HUES48 (cell line): ENCODE measurements around the gene TCAIM.

Experiments
- H3K27ac ChIP-seq: one replicate; pipeline ENCODE4 v1.7.0; 2013; ENCODE audit warnings: low read depth, low read length, inconsistent platforms
- H3K27me3 ChIP-seq: 2 replicates; pipeline ENCODE4 v1.6.1; 2013; ENCODE audit warnings: mild to moderate bottlenecking, low read length; ENCODE audit not compliant: control insufficient read depth, insufficient read depth
- H3K36me3 ChIP-seq: 2 replicates; pipeline ENCODE4 v1.6.1; 2013; ENCODE audit warnings: low read length; ENCODE audit not compliant: control insufficient read depth, insufficient read depth
- H3K4me1 ChIP-seq: 2 replicates; pipeline ENCODE4 v1.6.1; 2013; ENCODE audit warnings: mild to moderate bottlenecking, low read length; ENCODE audit not compliant: control insufficient read depth, insufficient read depth
- H3K4me3 ChIP-seq: 2 replicates; pipeline ENCODE4 v1.5.1; 2013; ENCODE audit warnings: mild to moderate bottlenecking, low read depth, low read length
- H3K9ac ChIP-seq: 2 replicates; pipeline ENCODE4 v1.6.1; 2013; ENCODE audit warnings: mild to moderate bottlenecking, low read depth, low read length, moderate library complexity
- H3K9me3 ChIP-seq: 2 replicates; pipeline ENCODE4 v1.6.1; 2013; ENCODE audit warnings: low read length; ENCODE audit not compliant: control insufficient read depth, insufficient read depth

TCAIM gene

DNA sequence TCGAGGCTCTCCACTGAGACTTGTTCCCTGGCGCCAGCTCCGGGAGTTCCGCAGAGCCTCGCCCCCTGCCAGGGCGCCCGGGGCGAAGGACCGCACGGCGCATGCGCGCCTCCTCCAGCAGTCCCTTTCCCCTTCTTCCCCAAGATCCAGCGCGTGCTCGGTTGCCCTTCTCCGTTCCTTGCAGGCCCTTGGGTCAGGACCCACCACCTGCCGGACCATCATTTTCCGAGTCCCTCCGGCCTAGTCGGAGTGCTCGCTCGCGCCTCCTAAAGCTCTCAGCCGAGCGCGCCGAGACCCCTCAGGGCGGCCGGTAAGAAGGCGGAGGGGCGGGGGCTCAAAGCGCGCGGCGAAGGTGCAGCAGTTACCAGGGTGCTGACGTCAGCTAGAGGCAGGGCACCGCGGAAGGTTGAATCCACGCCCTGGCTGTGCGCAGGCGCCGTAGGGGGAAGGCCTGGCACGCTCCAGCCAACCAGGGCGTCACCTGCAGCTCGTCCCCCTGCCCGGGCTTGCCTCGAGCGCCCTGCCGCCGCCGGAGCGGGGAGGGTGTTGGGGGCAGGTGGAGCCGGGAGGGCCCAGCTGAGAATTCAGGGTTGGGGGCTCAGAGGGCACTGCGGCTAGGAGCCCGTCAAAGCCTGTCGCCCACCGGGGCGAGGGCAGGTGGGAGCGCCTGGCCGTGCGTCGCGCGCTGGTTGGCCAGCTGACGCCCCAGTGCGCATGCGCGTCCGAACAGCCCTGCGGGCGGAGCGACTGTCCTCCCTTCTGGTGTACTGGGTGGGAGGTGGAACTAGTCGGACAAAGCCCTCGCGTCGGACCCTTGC, at the start of gene TCAIM:
Gene TCAIM (plus strand): TSS at position 757 of the 818 bp plus-strand sequence. CDS start 16,017 bp downstream, outside the sequence.
- no peaks in the 10 kb centered on the region for H3K9me3 ChIP-seq

GRCh38 chr3:44289882-44290462, 48.6 kb upstream of the TCAIM start:
- Histone ChIP-seq H3K4me3 (no peak overlapping the region), H3K9me3 (no peaks in the 10 kb centered on the region), H3K27ac (no peak overlapping the region), H3K4me1 (no peaks in the 10 kb centered on the region), H3K36me3 (no peaks in the 10 kb centered on the region), H3K9ac (no peak overlapping the region), H3K27me3 (no peaks in the 10 kb centered on the region)

More for the DNA sequence above, at the start of gene TCAIM:
- H3K4me1 ChIP-seq, result peaks cover 18% of the 10 kb centered on the region
- no peaks in the 10 kb centered on the region for H3K27me3 ChIP-seq
- peak within 1 kb of the TSS; percentile 93 for H3K9ac ChIP-seq
- peak within 1 kb of the TSS; percentile 89 for H3K4me3 ChIP-seq
- peaks cover 4% of the 10 kb centered on the region; the same call in 1 of the 2 replicates for H3K36me3 ChIP-seq
- H3K27ac ChIP-seq, result peak within 1 kb of the TSS; percentile 95

DNA sequence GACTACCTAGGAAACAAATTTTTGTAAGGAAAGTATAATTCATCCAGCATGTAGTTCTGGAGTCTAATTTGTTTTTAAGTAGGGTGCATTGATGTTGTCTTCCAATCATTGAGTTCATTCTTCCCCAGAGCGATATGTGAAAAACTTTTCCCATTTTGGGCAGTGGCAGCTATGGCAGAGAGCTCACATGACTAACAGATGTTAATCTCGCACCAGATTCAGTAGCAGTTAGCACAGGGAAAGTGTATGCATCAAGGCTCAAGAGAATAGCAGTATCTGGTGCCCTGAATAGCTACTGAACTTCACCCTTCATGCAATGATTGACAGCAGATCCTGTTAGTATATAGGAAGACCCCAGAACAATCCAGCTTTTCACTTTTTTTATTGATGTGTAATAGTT, 46.3 kb upstream of the TCAIM start:
- H3K4me3 ChIP-seq, result no peak overlapping the region
- no peak overlapping the region for H3K27ac ChIP-seq
- H3K9ac ChIP-seq, result no peak overlapping the region
- H3K9me3 ChIP-seq, result no peaks in the 10 kb centered on the region
- no peaks in the 10 kb centered on the region for H3K36me3 ChIP-seq
- H3K27me3 ChIP-seq, result no peaks in the 10 kb centered on the region
- H3K4me1 ChIP-seq, result no peaks in the 10 kb centered on the region

GRCh38 chr3:44292947-44293346, 45.6 kb upstream of the TCAIM start:
- no peaks in the 10 kb centered on the region for H3K4me1 ChIP-seq
- H3K4me3 ChIP-seq, result no peak overlapping the region
- H3K27me3 ChIP-seq, result no peaks in the 10 kb centered on the region

DNA sequence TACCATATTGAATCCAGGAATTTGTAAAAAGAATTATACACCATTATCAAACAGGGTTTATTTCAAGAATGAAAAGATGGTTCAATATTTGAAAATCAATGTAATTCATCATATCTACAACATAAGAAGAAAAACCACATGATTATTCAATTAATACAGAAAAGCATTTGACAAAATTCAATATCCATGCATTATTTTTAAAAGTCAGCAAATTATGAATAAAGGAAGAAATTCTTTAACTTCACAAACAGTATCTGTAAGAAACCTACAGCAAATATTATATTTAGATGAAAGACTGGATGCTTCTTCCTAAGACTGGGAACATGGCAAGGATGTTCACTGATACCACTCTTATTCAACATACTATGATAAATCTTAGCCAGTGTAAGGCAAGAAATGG, 41.3 kb upstream of the TCAIM start:
- Histone ChIP-seq H3K36me3 (no peaks in the 10 kb centered on the region), H3K9ac (no peak overlapping the region), H3K27ac (no peak overlapping the region), H3K9me3 (no peaks in the 10 kb centered on the region), H3K4me3 (no peak overlapping the region), H3K27me3 (no peaks in the 10 kb centered on the region), H3K4me1 (no peaks in the 10 kb centered on the region)

More at GRCh38 chr3:44292947-44293346, 45.6 kb upstream of the TCAIM start:
- Histone ChIP-seq H3K27ac (no peak overlapping the region), H3K9ac (no peak overlapping the region), H3K36me3 (no peaks in the 10 kb centered on the region), H3K9me3 (no peaks in the 10 kb centered on the region)

DNA sequence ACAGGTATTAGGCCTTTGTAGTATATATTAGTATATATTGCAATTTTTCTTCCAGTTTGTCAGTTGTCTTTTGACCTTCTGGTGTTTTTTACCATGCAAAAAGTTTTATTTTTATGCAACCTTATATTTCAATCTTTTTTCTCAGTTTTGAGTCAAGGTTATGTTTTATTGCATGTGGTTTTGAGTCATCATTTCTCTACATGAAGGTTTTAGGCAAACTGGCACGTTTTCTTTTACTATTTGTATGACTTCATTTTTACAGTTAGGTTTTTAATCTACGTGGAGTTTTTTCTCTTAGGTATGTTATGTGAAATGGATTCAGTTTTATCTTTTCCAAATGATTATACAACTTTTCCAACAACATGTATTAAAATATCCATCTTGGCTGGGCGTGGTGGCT, 36.8 kb upstream of the TCAIM start:
- H3K4me1 ChIP-seq, result no peaks in the 10 kb centered on the region
- H3K27ac ChIP-seq, result no peak overlapping the region
- H3K9me3 ChIP-seq, result no peaks in the 10 kb centered on the region
- no peaks in the 10 kb centered on the region for H3K27me3 ChIP-seq
- no peak overlapping the region for H3K4me3 ChIP-seq
- no peaks in the 10 kb centered on the region for H3K36me3 ChIP-seq
- H3K9ac ChIP-seq, result no peak overlapping the region

DNA sequence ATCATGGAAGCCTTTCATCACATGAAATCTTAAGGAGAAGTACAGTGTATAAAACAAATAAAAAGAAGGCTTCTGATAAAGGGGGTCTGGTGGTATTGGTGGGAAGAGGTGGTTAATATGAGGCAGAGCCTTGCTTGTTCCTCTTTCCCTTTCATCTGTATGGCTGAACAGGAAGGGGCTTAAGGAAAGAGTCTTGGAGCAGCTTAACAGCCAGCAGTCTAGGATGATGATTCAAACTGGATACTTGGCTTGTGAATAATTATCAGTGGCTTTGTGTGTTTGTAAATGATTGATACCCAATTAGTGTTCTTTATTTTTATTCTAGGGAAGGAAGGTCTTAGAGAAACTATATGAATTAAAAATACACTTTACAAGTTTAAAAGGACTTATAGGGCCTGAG, 29.1 kb upstream of the TCAIM start:
- Histone ChIP-seq H3K27ac (no peak overlapping the region), H3K9me3 (no peaks in the 10 kb centered on the region), H3K4me1 (no peaks in the 10 kb centered on the region), H3K27me3 (no peaks in the 10 kb centered on the region), H3K36me3 (no peaks in the 10 kb centered on the region), H3K9ac (no peak overlapping the region), H3K4me3 (no peak overlapping the region)

- no peaks in the 10 kb centered on the region for H3K4me1 ChIP-seq
- no peak overlapping the region for H3K9ac ChIP-seq
- no peaks in the 10 kb centered on the region for H3K36me3 ChIP-seq
- H3K9me3 ChIP-seq, result no peaks in the 10 kb centered on the region
- no peaks in the 10 kb centered on the region for H3K27me3 ChIP-seq
- no peak overlapping the region for H3K4me3 ChIP-seq
- H3K27ac ChIP-seq, result no peak overlapping the region
These were observed 19.7 kb upstream of the TCAIM start for GRCh38 chr3:44318891-44319311.

DNA sequence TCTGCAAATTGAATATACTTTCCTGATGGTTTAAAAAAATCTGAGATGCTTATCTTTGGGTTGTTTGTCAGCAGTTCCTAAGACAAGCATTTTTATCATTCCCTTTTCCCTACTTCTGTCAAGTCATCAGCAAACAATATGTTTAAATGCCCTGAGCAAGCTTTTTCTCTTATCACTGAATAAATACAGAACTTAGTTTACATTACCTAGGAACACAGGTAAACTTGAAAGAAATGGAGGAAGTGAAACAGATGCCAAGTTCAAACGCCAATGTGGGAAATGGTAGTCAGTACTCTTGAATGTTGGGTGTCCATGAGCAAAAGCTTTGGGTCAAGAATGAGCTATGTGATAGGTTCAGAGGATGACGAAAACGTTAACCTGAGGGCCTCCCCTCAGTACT, 17.2 kb upstream of the TCAIM start:
- no peaks in the 10 kb centered on the region for H3K36me3 ChIP-seq
- no peaks in the 10 kb centered on the region for H3K27me3 ChIP-seq
- H3K9ac ChIP-seq, result no peak overlapping the region
- no peaks in the 10 kb centered on the region for H3K9me3 ChIP-seq
- H3K4me1 ChIP-seq, result no peaks in the 10 kb centered on the region
- H3K27ac ChIP-seq, result no peak overlapping the region
- no peak overlapping the region for H3K4me3 ChIP-seq

DNA sequence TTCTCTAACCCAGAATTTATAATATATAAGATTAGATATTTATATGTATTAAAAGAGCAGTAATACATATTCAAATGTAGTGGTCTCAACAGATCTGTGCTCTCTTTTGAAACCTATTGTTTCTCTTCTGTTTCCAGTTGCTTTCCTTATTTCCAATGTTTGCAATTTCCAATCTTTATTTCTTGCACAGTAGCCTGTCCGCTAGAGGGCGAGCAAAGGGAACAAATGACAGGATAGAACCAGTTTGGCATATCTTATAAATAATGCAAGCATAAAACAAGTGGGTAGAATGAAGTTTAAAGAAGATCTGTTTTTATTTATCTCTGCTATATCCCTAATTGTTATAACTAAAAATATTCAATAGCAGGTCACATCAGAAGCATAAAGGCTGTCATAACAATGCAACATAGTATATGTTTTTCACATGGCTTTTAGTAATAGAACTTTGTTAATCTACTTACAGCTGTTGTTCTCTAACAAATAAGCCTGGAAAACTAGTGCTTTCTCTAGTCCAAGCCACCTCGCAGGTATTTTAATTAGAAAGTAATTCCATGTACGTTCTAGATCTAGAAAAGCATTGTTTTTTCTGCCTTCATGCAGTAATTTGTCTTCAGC, 15.1 kb upstream of the TCAIM start:
- Histone ChIP-seq H3K27me3 (no peaks in the 10 kb centered on the region), H3K36me3 (no peaks in the 10 kb centered on the region), H3K9me3 (no peaks in the 10 kb centered on the region)

GRCh38 chr3:44324584-44324983, 14.0 kb upstream of the TCAIM start:
- Histone ChIP-seq H3K9me3 (no peaks in the 10 kb centered on the region), H3K36me3 (no peaks in the 10 kb centered on the region), H3K4me1 (no peaks in the 10 kb centered on the region), H3K9ac (no peak overlapping the region), H3K4me3 (no peak overlapping the region), H3K27ac (no peak overlapping the region), H3K27me3 (no peaks in the 10 kb centered on the region)

More for the DNA sequence above, 15.1 kb upstream of the TCAIM start:
- Histone ChIP-seq H3K4me1 (no peaks in the 10 kb centered on the region), H3K27ac (no peak overlapping the region), H3K4me3 (no peak overlapping the region), H3K9ac (no peak overlapping the region)
